Measurements from ENCODE around the gene LTB4R2.
"Not testable (repeated sequence)": the region's sequence is repeated elsewhere in the genome, so short reads cannot be mapped to it uniquely, and the experiment has no call there.

Gene LTB4R2

GRCh38 chr14:24342889-24343288 is 32.9 kb downstream of the LTB4R2 start:
- no peak for DNase-seq

- DNase-seq, result no peak
These were observed 34.1 kb downstream of the LTB4R2 start for GRCh38 chr14:24343795-24344660.

- DNase-seq, result no peak
These were observed 37.2 kb downstream of the LTB4R2 start for GRCh38 chr14:24347134-24347533.

GRCh38 chr14:24348186-24348585 is 38.2 kb downstream of the LTB4R2 start:
- DNase-seq, result no peak

GRCh38 chr14:24349742-24350141 is 39.8 kb downstream of the LTB4R2 start:
- DNase-seq, result no peak

- no peak for DNase-seq
These were observed 41.6 kb downstream of the LTB4R2 start for GRCh38 chr14:24351517-24351916.

- DNase-seq, result no peak
These were observed 43.9 kb downstream of the LTB4R2 start for GRCh38 chr14:24353559-24354481.

GRCh38 chr14:24354482-24354825 is 44.5 kb downstream of the LTB4R2 start:
- not testable (repeated sequence) for DNase-seq

GRCh38 chr14:24355009-24355408 is 45.1 kb downstream of the LTB4R2 start:
- DNase-seq, result no peak

- DNase-seq, result no peak
These were observed 46.3 kb downstream of the LTB4R2 start for GRCh38 chr14:24356208-24356607.

GRCh38 chr14:24360281-24360680 is 50.3 kb downstream of the LTB4R2 start:
- DNase-seq, result no peak

- DNase-seq, result no peak
These were observed 51.4 kb downstream of the LTB4R2 start for GRCh38 chr14:24361326-24361725.
